ENCODE measurements around the gene KPNA2.
"Not testable (repeated sequence)": the region's sequence is repeated elsewhere in the genome, so short reads cannot be mapped to it uniquely, and the experiment has no call there.

The KPNA2 gene

GRCh38 chr17:68019675-68020408 lies 15.7 kb upstream of the KPNA2 start:
- peak overlapping the region; percentile 73 for H3K4me3 ChIP-seq (ENCODE audit: insufficient read depth, low read depth, low read length)
- no peaks in the 10 kb centered on the region for H3K4me1 ChIP-seq (ENCODE audit: control insufficient read depth, insufficient read depth, low read length)
- peak overlapping the region; percentile 55 for H3K27ac ChIP-seq (ENCODE audit: insufficient read depth, low read depth, low read length, poor library complexity, severe bottlenecking)
- H3K36me3 ChIP-seq (ENCODE audit: control insufficient read depth, insufficient read depth, low read length): no peaks in the 10 kb centered on the region
- no peaks in the 10 kb centered on the region for H3K9me3 ChIP-seq (ENCODE audit: control insufficient read depth, low read length)
- WGBS, 2 experiments: 3% methylated on average over 51 of the region's 51 CpGs
- no peaks in the 10 kb centered on the region for H3K27me3 ChIP-seq (ENCODE audit: control insufficient read depth, insufficient read depth, low read length, poor library complexity, severe bottlenecking)

- H3K4me1 ChIP-seq (ENCODE audit: control insufficient read depth, insufficient read depth, low read length): no peaks in the 10 kb centered on the region
- H3K27ac ChIP-seq (ENCODE audit: insufficient read depth, low read depth, low read length, poor library complexity, severe bottlenecking): peak overlapping the region; percentile 55
- 5 to 9% methylated on average over 10 to 12 of the region's 12 CpGs for WGBS, 2 experiments
These were observed 15.2 kb upstream of the KPNA2 start for GRCh38 chr17:68020409-68020756.

GRCh38 chr17:68020791-68021190 lies 14.7 kb upstream of the KPNA2 start:
- WGBS, 2 experiments: 85 to 86% methylated on average over 13 of the region's 13 CpGs
- not testable (repeated sequence) for H3K9me3 ChIP-seq (ENCODE audit: control insufficient read depth, low read length); H3K27me3 ChIP-seq (ENCODE audit: control insufficient read depth, insufficient read depth, low read length, poor library complexity, severe bottlenecking); H3K4me1 ChIP-seq (ENCODE audit: control insufficient read depth, insufficient read depth, low read length); H3K36me3 ChIP-seq (ENCODE audit: control insufficient read depth, insufficient read depth, low read length)
- Histone ChIP-seq H3K27ac (ENCODE audit: insufficient read depth, low read depth, low read length, poor library complexity, severe bottlenecking) (peak overlapping the region; percentile 55), H3K4me3 (ENCODE audit: insufficient read depth, low read depth, low read length) (peak overlapping the region; percentile 73)

More at GRCh38 chr17:68020409-68020756, 15.2 kb upstream of the KPNA2 start:
- H3K9me3 ChIP-seq (ENCODE audit: control insufficient read depth, low read length): no peaks in the 10 kb centered on the region
- H3K36me3 ChIP-seq (ENCODE audit: control insufficient read depth, insufficient read depth, low read length): no peaks in the 10 kb centered on the region
- H3K4me3 ChIP-seq (ENCODE audit: insufficient read depth, low read depth, low read length): peak overlapping the region; percentile 73
- H3K27me3 ChIP-seq (ENCODE audit: control insufficient read depth, insufficient read depth, low read length, poor library complexity, severe bottlenecking): no peaks in the 10 kb centered on the region

GRCh38 chr17:68021963-68022362 lies 13.6 kb upstream of the KPNA2 start:
- Histone ChIP-seq H3K27me3 (ENCODE audit: control insufficient read depth, insufficient read depth, low read length, poor library complexity, severe bottlenecking) (no peaks in the 10 kb centered on the region), H3K4me3 (ENCODE audit: insufficient read depth, low read depth, low read length) (no peak overlapping the region), H3K9me3 (ENCODE audit: control insufficient read depth, low read length) (no peaks in the 10 kb centered on the region), H3K27ac (ENCODE audit: insufficient read depth, low read depth, low read length, poor library complexity, severe bottlenecking) (no peak overlapping the region), H3K4me1 (ENCODE audit: control insufficient read depth, insufficient read depth, low read length) (no peaks in the 10 kb centered on the region), H3K36me3 (ENCODE audit: control insufficient read depth, insufficient read depth, low read length) (no peaks in the 10 kb centered on the region)
- WGBS, 2 experiments: 93 to 98% methylated on average over 8 of the region's 8 CpGs

DNA sequence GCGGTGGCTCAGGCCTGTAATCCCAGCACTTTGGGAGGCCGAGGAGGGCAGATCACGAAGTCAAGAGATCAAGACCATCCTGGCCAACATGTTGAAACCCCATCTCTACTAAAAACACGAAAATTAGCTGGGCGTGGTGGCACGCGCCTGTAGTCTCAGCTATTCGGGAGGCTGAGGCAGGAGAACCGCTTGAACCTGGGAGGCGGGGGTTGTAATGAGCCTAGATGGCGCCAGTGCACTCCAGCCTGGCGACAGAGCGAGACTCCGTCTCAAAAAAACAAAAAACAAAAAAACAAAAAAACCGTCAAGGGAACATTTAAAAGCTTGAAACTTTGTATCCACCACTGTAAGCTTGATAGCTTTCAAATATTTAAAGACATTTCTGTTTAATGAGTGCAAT lies 13.0 kb upstream of the KPNA2 start:
- 90% methylated on average over 15 of the region's 15 CpGs for whole genome bisulfite sequencing, 2 experiments
- H3K27me3 ChIP-seq (ENCODE audit: control insufficient read depth, insufficient read depth, low read length, poor library complexity, severe bottlenecking); H3K4me1 ChIP-seq (ENCODE audit: control insufficient read depth, insufficient read depth, low read length); H3K36me3 ChIP-seq (ENCODE audit: control insufficient read depth, insufficient read depth, low read length); H3K9me3 ChIP-seq (ENCODE audit: control insufficient read depth, low read length); H3K4me3 ChIP-seq (ENCODE audit: insufficient read depth, low read depth, low read length); H3K27ac ChIP-seq (ENCODE audit: insufficient read depth, low read depth, low read length, poor library complexity, severe bottlenecking): not testable (repeated sequence)

GRCh38 chr17:68029512-68030215 lies 5.9 kb upstream of the KPNA2 start:
- no peaks in the 10 kb centered on the region for H3K9me3 ChIP-seq (ENCODE audit: control insufficient read depth, low read length)
- no peaks in the 10 kb centered on the region for H3K36me3 ChIP-seq (ENCODE audit: control insufficient read depth, insufficient read depth, low read length)
- H3K4me1 ChIP-seq (ENCODE audit: control insufficient read depth, insufficient read depth, low read length): peaks cover 8% of the 10 kb centered on the region
- H3K4me3 ChIP-seq (ENCODE audit: insufficient read depth, low read depth, low read length): no peak overlapping the region
- 88 to 89% methylated on average over 8 of the region's 8 CpGs for WGBS, 2 experiments
- no peaks in the 10 kb centered on the region for H3K27me3 ChIP-seq (ENCODE audit: control insufficient read depth, insufficient read depth, low read length, poor library complexity, severe bottlenecking)
- no peak overlapping the region for H3K27ac ChIP-seq (ENCODE audit: insufficient read depth, low read depth, low read length, poor library complexity, severe bottlenecking)

DNA sequence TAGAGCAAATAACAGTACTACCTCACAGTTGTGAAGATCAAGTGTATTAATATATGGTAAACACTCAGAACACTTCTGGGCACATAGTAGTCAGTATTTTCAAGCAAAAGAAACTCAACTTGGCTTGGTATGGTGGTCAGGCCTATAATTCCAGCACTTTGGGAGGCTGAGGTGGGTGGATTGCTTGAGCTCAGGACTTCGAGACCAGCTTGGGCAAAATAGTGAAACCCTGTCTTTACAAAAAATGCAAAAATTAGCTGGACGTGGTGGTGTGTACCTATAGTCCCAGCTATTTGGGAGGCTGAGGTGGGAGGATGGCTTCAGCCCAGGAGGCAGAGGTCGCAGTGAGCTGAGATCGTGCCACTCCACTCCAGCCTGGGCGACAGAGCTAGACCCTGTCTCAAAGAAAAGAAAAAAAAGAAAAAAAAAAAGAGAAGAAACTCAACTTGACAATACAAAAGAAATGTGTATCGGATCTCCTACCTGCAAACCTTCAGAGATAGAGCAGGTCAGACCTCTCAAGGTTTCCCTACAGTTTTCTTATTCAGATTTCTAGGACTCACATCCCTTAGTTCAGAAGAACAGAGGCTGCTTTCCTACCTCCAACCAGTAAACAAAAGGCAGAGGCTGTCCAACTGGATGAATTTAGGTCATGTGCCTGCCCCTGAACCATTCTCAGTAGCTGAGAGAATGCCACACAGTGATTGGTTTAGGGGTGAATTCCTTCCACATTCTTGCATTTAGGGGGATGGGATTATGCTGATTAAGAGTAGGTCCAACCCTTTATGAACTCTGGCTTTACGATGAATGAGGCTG lies 1.7 kb upstream of the KPNA2 start:
- Histone ChIP-seq H3K27ac (ENCODE audit: insufficient read depth, low read depth, low read length, poor library complexity, severe bottlenecking) (peak overlapping the region; percentile 76), H3K9me3 (ENCODE audit: control insufficient read depth, low read length) (no peaks in the 10 kb centered on the region), H3K36me3 (ENCODE audit: control insufficient read depth, insufficient read depth, low read length) (peaks cover 14% of the 10 kb centered on the region), H3K4me3 (ENCODE audit: insufficient read depth, low read depth, low read length) (no peak overlapping the region), H3K4me1 (ENCODE audit: control insufficient read depth, insufficient read depth, low read length) (peaks cover 28% of the 10 kb centered on the region), H3K27me3 (ENCODE audit: control insufficient read depth, insufficient read depth, low read length, poor library complexity, severe bottlenecking) (no peaks in the 10 kb centered on the region)
- 49 to 52% methylated on average over 7 of the region's 7 CpGs for WGBS, 2 experiments

DNA sequence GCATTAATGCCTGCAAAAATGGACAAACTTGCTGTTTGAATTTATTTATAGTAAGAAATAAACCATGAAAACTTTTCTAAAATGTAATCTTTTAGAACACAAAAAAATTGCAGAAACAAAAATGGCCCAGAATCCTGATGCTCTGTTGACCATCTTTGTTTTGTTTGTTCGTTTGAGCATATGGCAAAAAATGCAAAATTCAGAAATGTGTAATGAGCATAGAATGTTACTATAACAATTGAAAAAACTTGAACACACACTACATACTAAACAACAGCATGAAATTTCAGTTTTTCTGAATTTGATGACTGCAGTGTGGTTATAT lies 1.1 kb upstream of the KPNA2 start:
- peaks cover 28% of the 10 kb centered on the region for H3K4me1 ChIP-seq (ENCODE audit: control insufficient read depth, insufficient read depth, low read length)
- peak overlapping the region; percentile 76 for H3K27ac ChIP-seq (ENCODE audit: insufficient read depth, low read depth, low read length, poor library complexity, severe bottlenecking)
- no peaks in the 10 kb centered on the region for H3K27me3 ChIP-seq (ENCODE audit: control insufficient read depth, insufficient read depth, low read length, poor library complexity, severe bottlenecking)
- no peaks in the 10 kb centered on the region for H3K9me3 ChIP-seq (ENCODE audit: control insufficient read depth, low read length)
- H3K36me3 ChIP-seq (ENCODE audit: control insufficient read depth, insufficient read depth, low read length): peaks cover 19% of the 10 kb centered on the region
- 29 to 50% methylated on average over 1 of the region's 1 CpG for WGBS, 2 experiments
- no peak overlapping the region for H3K4me3 ChIP-seq (ENCODE audit: insufficient read depth, low read depth, low read length)

- H3K4me1 ChIP-seq (ENCODE audit: control insufficient read depth, insufficient read depth, low read length): peaks cover 28% of the 10 kb centered on the region
- H3K4me3 ChIP-seq (ENCODE audit: insufficient read depth, low read depth, low read length): peak overlapping the region; percentile 9
- no peaks in the 10 kb centered on the region for H3K9me3 ChIP-seq (ENCODE audit: control insufficient read depth, low read length)
- no peaks in the 10 kb centered on the region for H3K27me3 ChIP-seq (ENCODE audit: control insufficient read depth, insufficient read depth, low read length, poor library complexity, severe bottlenecking)
- WGBS, 2 experiments: 0% methylated on average over 21 to 24 of the region's 27 CpGs
- peaks cover 20% of the 10 kb centered on the region for H3K36me3 ChIP-seq (ENCODE audit: control insufficient read depth, insufficient read depth, low read length)
- no peak overlapping the region for H3K27ac ChIP-seq (ENCODE audit: insufficient read depth, low read depth, low read length, poor library complexity, severe bottlenecking)
These were observed 408 bp upstream of the KPNA2 start for GRCh38 chr17:68035131-68035522.
